ENCODE data around the gene METTL9.
"Not testable (repeated sequence)": the region's sequence is repeated elsewhere in the genome, so short reads cannot be mapped to it uniquely, and the experiment has no call there.

The METTL9 gene

DNA sequence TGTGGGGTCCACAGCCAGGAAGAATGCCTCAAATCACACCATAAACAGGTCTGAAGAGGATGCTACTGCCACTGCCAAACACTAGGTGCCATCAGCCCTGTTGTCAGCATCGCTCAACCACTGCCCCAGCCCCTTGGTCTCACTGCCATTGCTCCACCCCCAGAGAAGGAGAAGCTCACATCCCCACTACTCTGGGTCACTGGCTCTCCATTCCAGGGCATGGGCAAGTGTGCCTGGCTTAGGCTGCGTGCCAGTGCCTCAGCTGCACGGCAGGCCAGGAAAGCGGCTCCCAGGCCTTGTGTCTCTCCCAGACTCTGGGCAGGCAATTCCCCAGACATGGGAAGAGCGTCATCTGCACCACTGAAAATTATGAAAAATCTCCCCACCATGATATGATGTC, 54.2 kb downstream of the METTL9 start:
- in situ Hi-C loops (cut with HindIII; ENCODE audit: low pct_unique_long_range_greater_than_20kb, low sequenced_read_pairs): no loop called here
- TF ChIP-seq JUND (IDR thresholded peaks at IDR 0.05; ENCODE audit: low read depth): no peak
- no peak for DNase-seq (ENCODE audit: low read depth in 1 of 2, low spot score in 1 of 2)

DNA sequence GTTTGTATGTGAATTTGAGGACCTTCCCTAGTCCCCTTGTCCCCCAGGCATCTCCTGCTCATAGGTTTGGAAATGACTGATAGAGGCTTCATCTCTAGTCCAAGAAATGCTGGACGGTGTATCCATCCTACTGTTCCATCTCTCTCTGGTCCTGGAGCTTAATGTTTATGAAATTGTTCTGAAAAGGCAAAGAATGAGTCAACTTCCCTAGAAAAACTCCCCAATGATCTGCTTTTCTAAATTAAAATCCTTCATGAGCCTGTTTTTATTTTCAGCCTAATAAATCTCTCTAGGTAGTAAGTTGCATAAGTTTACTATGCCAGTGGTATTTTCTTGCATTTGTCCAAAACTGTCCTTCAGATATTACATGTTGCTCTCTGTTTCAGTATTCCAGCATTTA, 55.1 kb downstream of the METTL9 start:
- TF ChIP-seq JUND (IDR thresholded peaks at IDR 0.05; ENCODE audit: low read depth): no peak
- in situ Hi-C loops (cut with HindIII; ENCODE audit: low pct_unique_long_range_greater_than_20kb, low sequenced_read_pairs): no loop called here
- DNase-seq (ENCODE audit: low read depth in 1 of 2, low spot score in 1 of 2): no peak

DNA sequence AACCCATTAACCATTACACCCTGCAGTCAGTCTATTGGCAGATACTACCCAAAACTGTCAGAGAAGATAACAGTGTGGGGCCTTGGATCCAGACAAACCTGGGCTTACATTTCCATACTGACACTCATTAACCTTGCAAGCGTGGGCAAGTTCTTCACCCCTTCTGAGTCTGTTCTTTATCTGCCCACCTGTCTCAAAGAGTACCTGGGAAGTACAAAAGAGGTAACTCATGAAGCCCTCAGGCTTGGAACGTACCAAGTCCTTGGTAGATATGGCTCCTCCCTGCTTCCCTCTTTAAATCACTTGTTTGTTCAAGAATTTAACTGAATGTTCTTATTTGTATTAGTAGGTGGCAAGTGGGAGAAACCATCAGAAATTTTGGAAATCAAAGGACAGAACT, 55.5 kb downstream of the METTL9 start:
- TF ChIP-seq JUND (IDR thresholded peaks at IDR 0.05; ENCODE audit: low read depth): no peak
- in situ Hi-C loops (cut with HindIII; ENCODE audit: low pct_unique_long_range_greater_than_20kb, low sequenced_read_pairs): no loop called here
- DNase-seq (ENCODE audit: low read depth in 1 of 2, low spot score in 1 of 2): no peak

DNA sequence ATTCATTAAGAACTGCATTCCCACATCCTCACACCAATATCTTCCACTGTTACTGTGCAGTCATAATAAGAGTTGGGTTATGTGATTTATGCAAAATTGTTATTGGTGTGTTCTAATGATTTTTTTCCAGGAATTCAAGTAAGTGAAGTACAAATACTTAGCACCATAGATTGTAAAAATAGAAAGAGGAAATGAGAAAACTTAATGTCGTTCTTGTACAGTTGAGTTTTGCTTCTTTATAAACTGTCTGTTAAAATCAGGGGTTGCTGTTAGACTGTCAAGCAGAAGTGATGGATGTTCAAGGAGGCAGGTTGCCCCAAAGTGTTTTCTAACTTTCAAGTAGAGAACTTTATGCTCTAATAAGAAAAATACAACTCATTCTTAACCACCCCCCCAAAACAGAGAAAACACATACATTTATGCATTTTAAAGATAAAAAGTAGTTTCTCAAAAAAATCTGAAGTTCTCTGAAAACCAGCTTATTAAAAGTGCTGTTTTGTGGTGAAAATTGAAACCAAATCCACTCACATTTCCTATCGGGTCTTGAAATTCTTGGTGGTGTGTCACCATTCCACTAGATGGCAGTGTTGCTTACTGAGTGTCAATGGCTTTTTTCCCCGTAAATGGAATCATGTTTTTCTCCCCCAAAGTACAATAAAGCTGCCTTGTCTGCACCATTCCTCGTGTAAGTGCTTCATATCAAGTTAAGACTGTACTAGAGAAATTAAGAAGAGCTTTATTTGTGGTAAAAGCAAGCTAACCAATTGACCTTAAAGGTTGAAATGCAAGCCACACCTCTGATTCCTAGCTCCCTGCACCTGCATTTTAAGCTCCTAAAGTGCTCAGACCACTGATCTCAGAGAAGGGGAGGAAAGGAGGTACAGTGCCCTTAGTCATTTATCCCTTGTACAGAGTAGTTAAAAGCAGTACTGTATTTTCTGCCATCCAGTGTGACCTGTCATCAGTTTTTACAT, 57.7 kb downstream of the METTL9 start:
- in situ Hi-C loops (cut with HindIII; ENCODE audit: low pct_unique_long_range_greater_than_20kb, low sequenced_read_pairs): no loop called here
- no peak for TF ChIP-seq JUND (IDR thresholded peaks at IDR 0.05; ENCODE audit: low read depth)
- DNase-seq (ENCODE audit: low read depth in 1 of 2, low spot score in 1 of 2): peak; percentile 59 to 71

DNA sequence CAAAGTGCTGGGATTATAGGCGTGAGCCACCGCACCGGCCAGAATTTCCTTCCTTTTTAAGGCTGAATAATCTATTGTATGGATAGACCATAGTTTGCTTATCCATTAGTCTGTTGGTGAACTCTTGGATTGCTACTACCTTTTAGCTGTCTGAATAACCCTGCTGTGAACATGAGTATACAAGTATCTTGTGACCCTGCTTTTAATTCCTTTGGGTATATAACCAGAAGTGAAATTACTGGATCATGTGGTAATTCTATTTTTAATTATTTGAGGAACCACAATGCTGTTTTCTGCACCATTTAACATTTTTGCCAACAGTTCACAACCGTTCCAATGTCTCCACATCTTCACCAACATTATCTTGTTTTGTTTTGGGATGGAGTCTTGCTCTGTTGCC, 59.7 kb downstream of the METTL9 start:
- no peak for TF ChIP-seq JUND (IDR thresholded peaks at IDR 0.05; ENCODE audit: low read depth)
- in situ Hi-C loops (cut with HindIII; ENCODE audit: low pct_unique_long_range_greater_than_20kb, low sequenced_read_pairs): no loop called here
- DNase-seq (ENCODE audit: low read depth in 1 of 2, low spot score in 1 of 2): no peak

DNA sequence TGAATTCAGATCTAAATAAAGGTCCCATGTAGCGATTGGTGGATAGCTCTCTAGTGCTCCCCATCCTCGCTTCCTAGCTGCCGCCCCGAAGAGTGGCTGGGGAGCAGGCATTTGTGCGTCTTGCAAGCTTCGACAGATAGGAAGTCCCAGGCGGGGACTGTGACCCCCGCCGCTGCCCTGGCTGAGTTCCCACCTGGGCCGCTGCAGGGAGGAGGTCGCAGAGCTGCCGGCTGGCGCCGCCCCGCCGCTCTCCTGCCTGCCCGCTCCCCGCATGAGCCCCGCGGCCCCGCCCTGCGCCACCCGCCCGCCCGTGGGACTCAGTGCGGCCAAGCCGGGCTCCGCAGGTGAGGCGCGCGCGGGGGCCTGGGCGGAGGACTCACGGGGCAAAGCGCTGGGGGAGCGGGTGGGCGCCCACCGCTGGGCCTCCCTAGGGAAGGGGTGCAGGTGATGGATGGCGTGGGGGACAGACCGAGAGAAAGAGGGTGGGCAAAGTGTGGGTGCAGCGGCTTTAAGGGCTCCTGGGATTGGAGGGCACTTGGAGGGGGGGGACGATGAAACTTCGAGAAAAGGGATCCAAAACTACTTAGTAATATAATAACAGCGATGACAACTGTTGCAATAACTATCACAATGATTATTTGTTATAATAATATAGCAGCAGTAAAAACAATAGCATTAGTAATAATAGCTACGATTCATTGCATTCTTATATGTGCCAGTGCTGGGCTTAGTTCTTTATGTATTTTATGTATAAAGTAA, 64.7 kb downstream of the METTL9 start, which contains the start of gene OTOA:
Gene OTOA (plus strand): TSS at position 80 of the 759 bp plus-strand sequence. CDS start 14,547 bp downstream, outside the sequence.
- no peak for TF ChIP-seq JUND (IDR thresholded peaks at IDR 0.05; ENCODE audit: low read depth)
- in situ Hi-C loops (cut with HindIII; ENCODE audit: low pct_unique_long_range_greater_than_20kb, low sequenced_read_pairs): no loop called here
- no peak for DNase-seq (ENCODE audit: low read depth in 1 of 2, low spot score in 1 of 2)

DNA sequence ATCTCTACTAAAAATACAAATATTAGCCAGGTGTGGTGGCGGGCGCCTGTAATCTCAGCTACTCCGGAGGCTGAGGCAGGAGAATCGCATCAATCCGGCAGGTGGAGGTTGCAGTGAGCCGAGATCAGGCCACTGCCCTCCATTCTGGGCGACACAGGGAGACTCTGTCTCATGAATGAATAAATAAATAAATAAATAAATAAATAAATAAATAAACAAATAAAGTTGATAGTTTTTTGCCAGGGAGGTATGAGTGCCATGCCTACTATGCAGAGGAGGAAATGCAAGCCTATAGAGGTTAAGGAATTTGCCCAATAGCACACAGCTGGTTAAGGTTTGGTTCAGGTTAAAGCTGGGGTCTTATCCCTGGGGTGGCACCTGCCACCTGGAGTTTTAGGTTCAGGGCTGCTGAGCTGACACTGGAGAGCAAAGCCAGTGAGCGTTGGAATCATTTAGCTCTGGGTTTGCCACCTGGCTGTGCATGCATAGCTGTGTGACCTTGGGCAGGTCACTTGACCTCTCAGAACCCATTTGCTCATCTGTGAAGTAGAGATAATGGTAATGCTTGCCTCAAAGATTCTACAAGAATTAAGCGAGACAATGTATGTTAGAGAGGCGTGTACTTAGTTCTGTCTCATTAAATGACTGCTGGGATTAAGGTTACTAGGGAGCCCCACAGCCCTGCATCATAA, 65.6 kb downstream of the METTL9 start:
- in situ Hi-C loops (cut with HindIII; ENCODE audit: low pct_unique_long_range_greater_than_20kb, low sequenced_read_pairs): no loop called here
- no peak for TF ChIP-seq JUND (IDR thresholded peaks at IDR 0.05; ENCODE audit: low read depth)
- no peak for DNase-seq (ENCODE audit: low read depth in 1 of 2, low spot score in 1 of 2)

DNA sequence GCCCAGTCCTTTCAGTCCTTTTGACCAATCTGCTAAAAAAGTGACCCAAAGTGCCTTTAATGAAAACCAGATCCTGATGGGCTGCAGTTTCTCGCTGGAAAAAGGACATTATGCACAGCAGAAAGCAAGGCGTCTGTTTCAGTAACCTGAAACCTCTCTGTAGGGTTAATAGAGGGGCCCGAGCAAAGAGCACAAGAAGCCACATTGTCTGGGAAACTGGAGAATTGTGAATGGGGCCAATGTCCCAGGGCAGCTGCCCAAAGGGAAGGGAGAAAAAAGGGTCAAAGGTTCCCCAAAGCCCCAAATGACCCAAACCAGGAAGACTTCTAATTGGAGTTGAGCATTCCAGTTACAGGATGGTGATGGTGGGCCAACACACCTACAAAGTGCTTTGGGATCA, 67.4 kb downstream of the METTL9 start:
- in situ Hi-C loops (cut with HindIII; ENCODE audit: low pct_unique_long_range_greater_than_20kb, low sequenced_read_pairs): no loop called here
- TF ChIP-seq JUND (IDR thresholded peaks at IDR 0.05; ENCODE audit: low read depth): no peak
- DNase-seq (ENCODE audit: low read depth in 1 of 2, low spot score in 1 of 2): no peak

DNA sequence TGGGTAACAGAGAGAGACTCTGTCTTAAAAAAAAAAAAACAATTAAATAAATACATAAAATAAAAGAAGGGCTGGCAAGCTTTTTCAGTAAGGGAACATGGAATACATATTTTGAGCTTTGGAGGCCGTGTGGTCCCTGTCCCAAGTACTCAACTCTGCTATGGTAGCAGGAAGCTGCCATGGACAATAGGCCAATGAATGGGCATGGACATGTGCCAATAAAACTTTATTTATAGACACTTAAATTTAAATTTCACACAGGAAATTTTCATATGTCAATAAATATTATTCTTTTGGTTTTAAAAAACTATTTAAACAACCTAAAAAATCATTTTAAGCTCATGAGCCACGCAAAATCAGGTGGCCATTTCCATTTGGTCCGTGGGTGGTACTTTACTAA, 68.2 kb downstream of the METTL9 start:
- no peak for DNase-seq (ENCODE audit: low read depth in 1 of 2, low spot score in 1 of 2)
- no peak for TF ChIP-seq JUND (IDR thresholded peaks at IDR 0.05; ENCODE audit: low read depth)
- in situ Hi-C loops (cut with HindIII; ENCODE audit: low pct_unique_long_range_greater_than_20kb, low sequenced_read_pairs): no loop called here

DNA sequence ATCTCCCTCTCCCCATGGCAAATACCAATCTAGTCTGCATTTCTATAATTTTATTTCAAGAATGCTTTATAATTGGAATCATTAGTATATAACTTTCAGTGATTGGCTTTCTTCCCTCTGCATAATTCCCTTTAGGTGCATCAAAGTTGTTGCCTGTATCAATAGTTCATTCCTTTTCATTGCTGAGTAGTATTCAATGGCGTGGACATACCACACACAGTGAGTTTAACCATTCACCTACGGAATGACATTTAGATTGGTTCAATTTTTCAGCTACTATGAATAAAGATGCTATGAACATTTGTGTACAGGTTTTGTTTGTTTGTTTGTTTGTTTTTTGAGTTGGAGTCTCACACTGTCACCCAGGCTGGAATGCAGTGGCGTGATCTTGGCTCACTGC, 74.1 kb downstream of the METTL9 start:
- TF ChIP-seq JUND (IDR thresholded peaks at IDR 0.05; ENCODE audit: low read depth): no peak
- DNase-seq (ENCODE audit: low read depth in 1 of 2, low spot score in 1 of 2): no peak
- in situ Hi-C loops (cut with HindIII; ENCODE audit: low pct_unique_long_range_greater_than_20kb, low sequenced_read_pairs): no loop called here

DNA sequence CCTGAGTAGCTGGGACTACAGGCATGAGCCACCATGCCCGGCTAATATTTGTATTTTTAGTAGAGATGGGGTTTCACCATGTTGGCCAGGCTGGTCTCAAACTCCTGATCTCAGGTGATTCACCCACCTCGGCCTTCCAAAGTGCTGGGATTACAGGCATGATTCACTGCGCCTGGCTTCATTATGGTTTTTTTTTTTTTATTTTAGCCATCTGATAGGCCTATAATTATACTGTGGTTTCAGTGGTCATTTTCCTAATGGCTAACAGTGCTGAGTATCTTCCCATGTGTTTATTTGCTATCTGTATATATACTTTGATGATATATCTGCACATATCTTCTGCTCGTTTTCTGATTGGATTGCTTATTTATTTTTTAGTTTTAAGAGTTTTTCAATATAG, 75.1 kb downstream of the METTL9 start:
- in situ Hi-C loops (cut with HindIII; ENCODE audit: low pct_unique_long_range_greater_than_20kb, low sequenced_read_pairs); DNase-seq (ENCODE audit: low read depth in 1 of 2, low spot score in 1 of 2): not testable (repeated sequence)

DNA sequence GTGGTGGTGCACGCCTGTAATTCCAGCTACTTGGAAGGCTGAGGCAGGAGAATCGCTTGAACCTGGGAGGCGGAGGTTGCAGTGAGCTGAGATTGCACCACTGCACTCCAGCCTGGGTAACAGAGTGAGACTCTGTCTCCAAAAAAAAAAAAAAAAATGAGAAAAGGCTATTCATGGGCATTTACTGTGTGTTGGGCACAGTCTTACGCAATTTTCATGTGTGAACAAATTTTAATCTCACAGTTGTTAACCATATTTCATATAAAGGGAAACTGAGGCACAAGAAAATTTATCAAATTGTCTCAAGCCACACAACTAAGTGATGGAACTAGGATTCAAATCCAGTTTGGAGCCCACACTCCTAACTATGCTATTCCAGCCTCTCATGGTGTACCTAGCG, 81.3 kb downstream of the METTL9 start:
- in situ Hi-C loops (cut with HindIII; ENCODE audit: low pct_unique_long_range_greater_than_20kb, low sequenced_read_pairs); DNase-seq (ENCODE audit: low read depth in 1 of 2, low spot score in 1 of 2): not testable (repeated sequence)

DNA sequence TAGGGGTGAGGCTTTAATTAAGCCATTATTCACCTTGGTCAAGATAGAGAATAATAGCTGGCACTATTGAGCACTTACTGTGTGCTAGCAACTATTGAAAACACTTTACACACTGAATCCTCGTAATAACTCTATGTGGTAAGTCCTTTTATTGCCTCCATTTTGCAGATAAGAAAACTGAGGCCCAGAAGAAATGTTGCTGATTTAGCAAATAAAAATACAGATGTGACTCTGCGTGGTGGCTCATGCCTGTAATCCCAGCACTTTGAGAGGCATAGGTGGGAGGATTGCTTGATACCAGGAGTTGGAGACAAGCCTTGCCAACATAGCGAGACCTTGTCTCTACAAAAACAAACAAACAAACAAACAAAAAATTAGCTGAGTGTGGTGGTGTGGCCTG, 83.8 kb downstream of the METTL9 start:
- TF ChIP-seq JUND (IDR thresholded peaks at IDR 0.05; ENCODE audit: low read depth): no peak
- in situ Hi-C loops (cut with HindIII; ENCODE audit: low pct_unique_long_range_greater_than_20kb, low sequenced_read_pairs): no loop called here
- no peak for DNase-seq (ENCODE audit: low read depth in 1 of 2, low spot score in 1 of 2)
